ENCODE measurements around the gene HSPG2.
"Not testable (repeated sequence)": the region's sequence is repeated elsewhere in the genome, so short reads cannot be mapped to it uniquely, and the experiment has no call there.

- TF ChIP-seq POLR2A (IDR thresholded peaks at IDR 0.05; ENCODE audit: low read depth, low read length); POLR2AphosphoS5 (IDR thresholded peaks at IDR 0.05; ENCODE audit: low read depth, low read length); PAX5 (IDR thresholded peaks at IDR 0.05; ENCODE audit: insufficient read depth, low read length, severe bottlenecking); TAF1 (IDR thresholded peaks at IDR 0.05; ENCODE audit: low read depth, low read length): not testable (repeated sequence)
These were observed 6.0 kb upstream of the HSPG2 start for GRCh38 chr1:21942959-21943640.

All from GM12891 (cell line).